ENCODE data around the gene TBRG4. TPM values are rescaled to one million over a fixed set of nuclear protein-coding genes. Genes with fewer than 3 reads are reported as not detected.

Gene TBRG4
- total and polyA plus RNA-seq, 2 donors (not counting 3 experiments of a cell fraction or from before 2014, with no cell fraction given), result 43.7 to 56.7 TPM

DNA sequence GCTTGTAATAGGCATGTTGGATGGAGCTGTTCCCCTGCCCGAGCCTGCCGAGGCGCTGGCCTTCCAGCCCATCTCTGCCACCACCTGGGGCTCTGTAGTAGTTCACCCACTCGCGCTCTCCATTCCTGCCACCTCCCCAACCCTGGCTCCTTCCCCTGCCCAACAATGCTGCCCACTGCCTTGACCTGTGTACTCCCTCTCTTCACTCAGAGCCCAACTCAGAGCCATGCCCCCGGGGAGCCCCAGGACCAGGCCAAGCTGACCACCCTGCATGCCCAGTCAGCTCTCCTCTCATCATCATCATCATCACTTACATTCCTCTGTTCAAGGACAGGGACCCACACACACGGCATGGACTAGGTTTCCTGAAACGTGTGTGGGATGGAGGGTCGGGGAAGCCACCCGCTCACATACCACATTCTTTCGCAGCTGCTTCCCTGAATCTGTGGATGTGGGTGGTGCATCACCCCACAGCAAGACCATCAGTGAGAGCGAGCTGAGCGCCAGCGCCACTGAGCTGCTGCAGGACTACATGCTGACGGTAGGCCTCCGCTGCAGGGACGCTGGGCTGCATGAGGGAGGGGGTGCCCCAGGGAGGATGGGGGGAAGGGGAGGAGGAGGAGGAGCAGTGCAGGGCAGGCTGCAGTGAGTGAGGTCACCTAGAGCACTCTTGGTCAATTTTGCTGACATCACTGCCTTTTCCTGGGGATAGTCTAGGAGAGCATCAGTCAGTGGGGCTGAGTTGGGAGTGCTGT is 38.3 kb downstream of the TBRG4 start:
- no peak for TF ChIP-seq POLR2A (IDR thresholded peaks at IDR 0.05; ENCODE audit: low read depth, low read length)
- TF ChIP-seq EZH2 (IDR thresholded peaks at IDR 0.05; ENCODE audit: borderline replicate concordance, low read depth, low read length, severe bottlenecking), result no peak
- TF ChIP-seq, protein P1, sequence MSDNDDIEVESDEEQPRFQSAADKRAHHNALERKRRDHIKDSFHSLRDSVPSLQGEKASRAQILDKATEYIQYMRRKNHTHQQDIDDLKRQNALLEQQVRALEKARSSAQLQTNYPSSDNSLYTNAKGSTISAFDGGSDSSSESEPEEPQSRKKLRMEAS (IDR thresholded peaks at IDR 0.05; ENCODE audit: insufficient read depth, insufficient read length), result no peak
- no peak for TF ChIP-seq GATA2 (IDR thresholded peaks at IDR 0.05; ENCODE audit: insufficient read depth, insufficient read length, low read depth, low read length)
- TF ChIP-seq FOS (IDR thresholded peaks at IDR 0.05; ENCODE audit: borderline replicate concordance, insufficient read depth, low read length), result no peak
- no peak for TF ChIP-seq MYC (IDR thresholded peaks at IDR 0.05; ENCODE audit: low read depth, low read length)
- POLR2A ChIA-PET, result no interaction called here
- BruUV-seq (replicated peaks), result no TSS peak
- Histone ChIP-seq H4K20me1 (replicated peaks; ENCODE audit: control insufficient read depth, extremely low read depth, insufficient read depth, low read length) (no peaks in the 10 kb centered on the region), H3K4me1 (ENCODE audit: control insufficient read depth, extremely low read depth, insufficient read depth, low read length) (no peaks in the 10 kb centered on the region), H3K4me2 (ENCODE audit: insufficient read depth, low read length) (no peak overlapping the region), H3K36me3 (ENCODE audit: control insufficient read depth in 2 of 2, extremely low read depth in 1 of 2, insufficient read depth in 2 of 2, low read length in 2 of 2) (peaks cover 4 to 49% of the 10 kb centered on the region in 2 experiments), H3K9me1 (replicated peaks; ENCODE audit: control insufficient read depth, extremely low read depth, insufficient read depth, low read length) (no peaks in the 10 kb centered on the region), H3K9ac (replicated peaks; ENCODE audit: extremely low read depth, insufficient read depth, low read length) (no peak overlapping the region), H3K9me3 (replicated peaks; ENCODE audit: control insufficient read depth, insufficient read depth, low read length) (no peaks in the 10 kb centered on the region), H3K79me2 (ENCODE audit: control insufficient read depth, insufficient read depth, low read length) (no peaks in the 10 kb centered on the region), H2AFZ (ENCODE audit: low read depth, low read length) (no peak overlapping the region), H3K4me3 (replicated peaks in 1 of 3; ENCODE audit: insufficient read depth in 1 of 3, low read depth in 1 of 3, low read length in 3 of 3) (no peak overlapping the region), H3K27me3 (ENCODE audit: control insufficient read depth in 2 of 2, insufficient read depth in 2 of 2, low read length in 2 of 2) (no peaks in the 10 kb centered on the region), H3K27ac (ENCODE audit: insufficient read depth, low read depth, low read length) (no peak overlapping the region)
- dilution Hi-C loops (cut with MboI; ENCODE audit: extremely low pct_ligation_motif_present, low sequenced_read_pairs), result no loop called here
- CTCF ChIA-PET, result interaction anchor here (1.8 kb wide), 1 partner anchor 100 kb away, joined by 11 read pairs; no protein-coding TSS in a partner anchor
- intact Hi-C loops (cut with micrococcal nuclease), result no loop called here
- FAIRE-seq (no peak), DNase-seq (ENCODE audit: low read depth, low spot score) (no peak)
